GM18511 (cell line): ENCODE data around the gene LAIR2.

Experiments
- ATAC-seq: cut with Tn5 transposase; IDR thresholded peaks from one replicate; pipeline ENCODE4 v1.9.1; 2021; ENCODE audit warnings: mild to moderate bottlenecking, moderate library complexity; ENCODE audit not compliant: unreplicated experiment

Gene LAIR2, protein sequence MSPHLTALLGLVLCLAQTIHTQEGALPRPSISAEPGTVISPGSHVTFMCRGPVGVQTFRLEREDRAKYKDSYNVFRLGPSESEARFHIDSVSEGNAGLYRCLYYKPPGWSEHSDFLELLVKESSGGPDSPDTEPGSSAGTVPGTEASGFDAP

GRCh38 chr19:54502518-54503048 is at the start of gene LAIR2:
Gene LAIR2, plus strand, starts transcription at chr19:54502831. Its CDS starts 88 bp downstream, at chr19:54502919.
- no peak for ATAC-seq

GRCh38 chr19:54453921-54454780 is 48.5 kb upstream of the LAIR2 start:
- no peak for ATAC-seq

GRCh38 chr19:54454781-54455675 is 47.6 kb upstream of the LAIR2 start:
- ATAC-seq, result no peak

DNA sequence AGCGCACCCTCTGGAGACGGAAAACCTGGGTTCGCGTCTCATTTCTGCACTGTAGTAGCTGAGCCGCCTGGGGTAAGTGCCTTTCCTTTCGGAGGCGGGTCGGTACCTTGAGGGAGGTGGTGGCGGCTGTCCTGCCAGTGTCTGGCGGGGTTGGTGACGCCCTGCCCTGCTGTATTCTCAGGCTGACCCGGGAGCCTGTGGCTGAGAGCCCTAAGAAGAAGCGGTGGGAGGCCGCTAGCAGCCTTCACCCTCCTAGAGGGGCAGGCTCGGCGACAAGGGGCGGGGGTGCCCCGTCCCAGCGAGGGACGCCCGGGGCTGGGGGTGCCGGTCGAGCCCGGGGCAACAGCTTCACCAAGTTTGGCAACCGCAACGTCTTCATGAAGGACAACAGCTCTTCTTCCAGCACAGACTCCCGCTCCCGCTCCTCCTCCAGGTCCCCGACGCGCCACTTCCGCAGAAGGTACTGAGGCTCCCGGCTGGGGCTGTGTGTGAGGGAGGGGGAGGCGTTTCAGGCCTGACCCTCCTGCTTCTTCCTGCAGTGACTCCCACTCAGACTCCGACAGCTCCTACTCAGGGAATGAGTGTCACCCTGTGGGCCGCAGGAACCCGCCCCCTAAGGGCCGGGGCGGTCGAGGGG is 46.7 kb upstream of the LAIR2 start:
- no peak for ATAC-seq

DNA sequence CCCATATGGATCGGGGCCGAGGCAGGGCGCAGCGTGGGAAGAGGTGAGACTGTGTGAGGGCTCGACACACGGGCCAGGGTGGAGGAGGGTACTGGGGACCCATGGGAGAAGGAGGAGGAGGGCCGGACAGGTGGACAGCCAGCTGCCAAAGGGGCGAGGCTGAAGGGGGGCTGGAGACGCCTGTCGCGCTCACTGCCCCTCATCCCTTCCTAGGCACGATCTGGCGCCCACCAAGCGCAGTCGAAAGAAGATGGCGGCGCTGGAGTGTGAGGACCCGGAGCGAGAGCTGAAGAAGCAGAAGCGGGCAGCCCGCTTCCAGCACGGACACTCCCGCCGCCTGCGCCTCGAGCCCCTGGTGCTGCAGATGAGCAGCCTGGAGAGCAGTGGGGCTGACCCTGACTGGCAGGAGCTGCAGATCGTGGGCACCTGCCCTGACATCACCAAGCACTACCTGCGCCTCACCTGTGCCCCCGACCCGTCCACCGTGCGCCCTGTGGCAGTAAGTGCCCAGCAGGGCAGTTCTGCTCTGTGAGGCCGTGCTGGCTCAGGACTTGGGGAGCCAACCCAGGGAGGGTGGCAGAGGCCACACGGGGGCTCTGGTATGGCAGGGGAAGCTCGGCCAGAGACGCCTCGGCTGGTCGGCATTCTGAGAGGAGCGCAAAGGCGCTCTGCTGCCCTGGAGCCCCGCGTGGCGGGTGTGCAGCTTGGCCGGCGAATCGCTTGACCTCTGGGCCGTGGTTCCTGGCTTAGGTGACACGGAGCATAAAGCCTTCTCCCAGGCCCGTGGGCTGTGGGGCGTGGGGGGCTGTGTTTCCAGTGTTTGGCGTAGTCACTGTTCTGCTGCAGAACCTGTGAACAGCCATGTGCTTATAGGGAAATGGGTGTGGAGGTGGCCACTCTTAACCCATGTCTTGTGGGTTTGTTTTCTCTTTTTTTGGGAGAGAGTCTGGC is 45.9 kb upstream of the LAIR2 start:
- ATAC-seq, result no peak

DNA sequence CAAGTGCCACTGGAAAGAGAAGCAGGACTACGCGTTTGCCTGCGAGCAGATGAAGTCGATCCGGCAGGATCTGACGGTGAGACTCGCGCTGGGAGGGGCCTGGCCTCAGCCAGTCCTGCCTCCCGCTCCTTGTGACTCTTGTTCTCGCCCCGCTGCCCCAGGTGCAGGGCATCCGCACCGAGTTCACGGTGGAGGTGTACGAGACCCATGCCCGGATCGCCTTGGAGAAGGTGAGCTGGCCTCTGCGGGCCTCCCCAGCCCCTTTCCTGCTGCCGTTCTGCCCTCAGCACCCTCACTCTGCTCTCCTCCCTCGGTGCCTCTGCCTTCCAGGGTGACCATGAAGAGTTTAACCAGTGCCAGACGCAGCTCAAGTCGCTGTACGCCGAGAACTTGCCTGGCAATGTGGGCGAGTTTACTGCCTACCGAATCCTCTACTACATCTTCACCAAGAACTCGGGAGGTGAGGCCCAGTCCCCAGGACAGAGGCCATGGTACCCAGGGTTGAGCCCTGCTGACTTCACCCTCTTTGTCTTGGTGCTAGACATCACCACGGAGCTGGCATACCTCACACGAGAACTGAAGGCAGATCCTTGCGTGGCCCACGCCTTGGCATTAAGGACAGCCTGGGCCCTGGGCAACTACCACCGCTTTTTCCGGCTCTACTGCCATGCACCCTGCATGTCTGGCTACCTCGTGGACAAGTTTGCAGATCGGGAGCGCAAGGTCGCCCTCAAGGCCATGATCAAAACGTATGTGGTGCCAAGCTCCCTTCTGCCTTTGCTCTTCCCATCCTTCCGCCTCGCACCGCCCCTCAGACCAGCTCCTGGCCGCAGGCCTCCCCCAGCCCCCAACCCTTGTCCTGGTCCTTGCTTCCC is 44.6 kb upstream of the LAIR2 start:
- no peak for ATAC-seq

DNA sequence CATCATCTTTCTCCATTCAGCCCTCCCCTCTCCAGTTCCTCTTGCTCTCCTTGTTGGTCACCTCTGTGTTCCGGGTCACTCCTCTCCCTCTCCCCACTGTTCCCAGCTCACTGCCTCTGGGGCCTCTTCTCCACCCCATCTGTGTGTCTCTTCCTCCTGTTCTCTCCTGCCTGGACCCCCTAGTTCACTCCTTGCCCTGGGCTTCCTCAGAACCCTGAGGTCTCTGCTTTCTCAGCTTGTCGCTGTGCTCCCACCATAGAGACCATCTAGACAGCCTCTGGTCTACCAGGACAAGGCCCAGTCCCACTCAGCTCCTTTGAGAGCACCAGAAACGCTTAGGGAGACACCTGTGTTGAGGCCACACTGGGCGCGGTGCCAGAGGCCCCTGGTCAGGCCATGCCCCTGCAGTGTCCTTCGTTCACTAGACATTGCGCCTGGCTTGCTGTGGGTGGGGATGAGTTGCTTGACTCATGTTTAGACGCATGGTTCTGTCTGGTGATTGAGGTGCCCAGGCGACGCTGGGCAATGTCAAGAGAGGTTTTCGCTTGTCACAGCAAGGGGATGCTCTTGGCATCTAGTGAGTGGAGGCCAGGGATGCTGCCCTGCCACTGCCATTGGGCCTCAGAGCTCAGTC is 43.9 kb upstream of the LAIR2 start:
- ATAC-seq, result no peak

- no peak for ATAC-seq
Measured at GRCh38 chr19:54459282-54460229, 43.1 kb upstream of the LAIR2 start.

DNA sequence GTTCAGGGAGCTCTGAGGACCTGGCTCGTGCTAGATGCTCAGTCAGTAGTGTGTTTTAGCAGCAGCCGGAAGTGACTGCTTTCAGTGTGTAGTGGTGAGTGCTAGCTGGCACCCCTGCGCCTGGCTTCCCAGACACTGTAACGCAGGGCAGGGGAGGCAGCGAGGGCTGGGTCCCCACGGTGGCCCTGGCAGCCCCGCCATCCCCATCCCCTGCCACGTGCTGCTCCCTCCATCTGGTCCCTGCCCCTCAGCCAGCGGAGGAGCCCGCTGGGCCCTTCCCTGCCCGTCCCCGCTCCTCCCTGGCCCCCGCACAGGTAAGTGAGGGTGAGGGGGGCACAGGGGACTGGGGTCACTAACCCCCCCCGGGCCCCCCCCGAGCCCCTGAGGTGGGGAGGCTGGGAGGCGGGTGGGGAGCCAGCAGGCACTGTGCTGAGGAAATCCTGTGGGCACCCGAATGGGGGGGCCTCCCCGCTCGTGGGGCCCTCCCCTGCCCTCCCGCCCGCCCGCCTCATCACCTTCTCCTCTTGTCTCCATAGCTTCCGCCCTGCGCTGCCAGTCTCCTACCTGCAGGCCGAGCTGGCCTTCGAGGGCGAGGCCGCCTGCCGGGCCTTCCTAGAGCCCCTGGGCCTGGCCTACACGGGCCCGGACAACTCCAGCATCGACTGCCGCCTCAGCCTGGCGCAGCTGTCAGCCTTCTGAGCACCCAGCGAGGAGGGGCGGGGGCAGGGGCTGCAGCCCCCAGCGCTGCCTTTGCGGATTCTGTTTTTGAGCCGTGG is 42.2 kb upstream of the LAIR2 start:
- no peak for ATAC-seq

DNA sequence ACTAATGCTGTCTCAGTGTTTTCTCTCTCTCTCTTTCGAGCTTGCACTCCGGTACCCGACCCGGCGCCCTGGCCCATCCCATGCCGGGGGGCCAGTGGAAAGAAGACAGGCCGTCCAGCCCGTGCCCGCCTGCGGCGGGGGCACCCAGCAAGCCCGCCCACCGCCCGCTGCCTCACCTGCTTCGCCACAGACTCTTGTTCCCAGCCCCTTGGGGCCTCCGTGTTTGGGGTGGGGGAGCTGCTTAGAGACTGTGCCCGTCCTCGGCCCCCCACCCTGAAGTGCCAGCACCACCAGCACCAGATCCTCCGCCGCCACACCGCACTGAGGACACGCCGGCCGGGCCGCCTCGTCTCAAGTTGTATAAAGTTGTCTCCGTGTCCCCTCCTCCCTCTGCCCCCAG is 41.4 kb upstream of the LAIR2 start:
- ATAC-seq, result no peak

GRCh38 chr19:54461613-54462012 is 41.0 kb upstream of the LAIR2 start:
- ATAC-seq, result no peak

GRCh38 chr19:54462047-54462654 is 40.5 kb upstream of the LAIR2 start:
- no peak for ATAC-seq

GRCh38 chr19:54462655-54463530 is 39.7 kb upstream of the LAIR2 start:
- ATAC-seq, result peak; percentile 19

- ATAC-seq, result peak; percentile 68
Measured at GRCh38 chr19:54463531-54464043, 39.0 kb upstream of the LAIR2 start, which contains the start of gene LENG9. Gene LENG9, minus strand, starts transcription at chr19:54463778. Its CDS starts 252 bp downstream, at chr19:54463526.
